Measurements from ENCODE around the gene PRORP.

DNA sequence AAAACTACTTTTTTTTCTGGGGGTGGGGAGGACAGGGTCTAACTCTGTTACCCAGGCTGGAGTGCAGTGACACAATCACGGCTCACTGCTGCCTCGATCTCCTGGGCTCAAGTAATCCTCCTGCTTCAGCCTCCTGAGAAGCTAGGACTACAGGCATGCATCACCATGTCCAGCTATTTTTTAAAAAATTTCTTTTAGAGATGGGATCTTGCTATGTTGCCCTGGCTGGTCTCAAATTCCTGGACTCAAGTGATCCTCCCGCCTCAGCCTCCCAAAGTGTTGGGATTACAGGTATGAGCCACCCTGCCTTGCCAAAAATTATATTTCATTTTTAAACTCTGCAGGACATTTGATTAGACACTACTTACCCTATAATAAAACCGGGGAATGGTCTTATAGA, 6.1 kb upstream of the PRORP start:
- TF ChIP-seq CTCF (IDR thresholded peaks at IDR 0.05) (no peak), POLR2A (IDR thresholded peaks at IDR 0.05) (no peak)

All from breast epithelium (tissue), 3 donors.